Measurements from ENCODE around the gene TTBK1. TPM values are rescaled to one million over a fixed set of nuclear protein-coding genes. Genes with fewer than 3 reads are reported as not detected.

Gene TTBK1
- total and polyA plus RNA-seq, 2 donors (not counting 1 experiment from before 2014, with no cell fraction given), result under 0.01 TPM; not detected in 1

DNA sequence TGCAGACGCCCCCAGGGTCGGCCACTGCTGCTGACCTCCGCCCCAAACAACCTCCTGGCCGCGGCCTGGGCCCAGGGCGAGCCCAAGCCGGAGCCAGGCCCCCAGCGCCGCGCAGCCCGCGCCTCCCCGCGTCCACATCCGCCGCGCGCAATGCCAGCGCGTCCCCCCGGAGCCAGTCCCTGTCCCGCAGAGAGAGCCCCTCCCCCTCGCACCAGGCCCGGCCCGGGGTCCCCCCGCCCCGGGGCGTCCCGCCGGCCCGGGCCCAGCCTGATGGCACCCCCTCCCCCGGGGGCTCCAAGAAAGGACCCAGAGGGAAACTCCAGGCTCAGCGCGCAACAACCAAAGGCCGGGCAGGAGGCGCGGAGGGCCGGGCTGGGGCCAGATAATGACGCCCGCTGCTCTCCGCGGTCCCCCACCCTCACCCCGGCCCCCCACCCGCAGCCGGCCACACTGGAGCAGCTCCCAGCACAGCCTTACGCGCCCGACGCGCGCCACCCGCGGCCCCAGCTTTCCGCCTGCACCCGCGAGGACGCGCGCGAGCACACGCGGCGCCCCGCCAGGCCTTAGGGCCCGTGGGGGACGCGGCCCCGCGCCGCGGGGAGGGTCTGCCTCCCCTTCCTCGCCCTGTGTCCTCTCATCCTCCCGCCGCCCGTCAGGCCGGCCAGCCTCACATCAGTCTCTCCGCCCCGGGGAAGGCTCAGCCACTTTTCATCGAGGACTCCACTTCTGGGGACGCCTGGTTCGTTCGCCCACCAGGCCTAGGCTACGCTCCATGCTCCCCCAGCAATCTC, 41.9 kb downstream of the TTBK1 start:
- DNase-seq (ENCODE audit: low read depth in 2 of 2), result no peak
- Histone ChIP-seq H3K4me2 (ENCODE audit: extremely low read depth, insufficient read depth, low read length) (no peak overlapping the region), H3K9ac (ENCODE audit: insufficient read depth, low read length) (no peak overlapping the region), H3K79me2 (ENCODE audit: control insufficient read depth, insufficient read depth, low read length) (no peaks in the 10 kb centered on the region), H3K36me3 (ENCODE audit: control insufficient read depth, insufficient read depth, low read length) (no peaks in the 10 kb centered on the region), H3K4me1 (ENCODE audit: control insufficient read depth, extremely low read depth, insufficient read depth, low read length) (no peaks in the 10 kb centered on the region), H2AFZ (ENCODE audit: low read length) (no peak overlapping the region), H4K20me1 (ENCODE audit: control insufficient read depth, extremely low read depth, insufficient read depth, low read length) (no peaks in the 10 kb centered on the region), H3K4me3 (replicated peaks in 1 of 4; ENCODE audit: control extremely low read depth in 1 of 4, insufficient read depth in 1 of 4, low read depth in 3 of 4, low read length in 4 of 4) (no peak overlapping the region), H3K27ac (ENCODE audit: insufficient read depth, low read length) (no peak overlapping the region), H3K27me3 (ENCODE audit: control insufficient read depth, insufficient read depth, low read length) (peaks cover 6% of the 10 kb centered on the region), H3K9me3 (ENCODE audit: control insufficient read depth, insufficient read depth, low read depth, low read length) (no peaks in the 10 kb centered on the region)
- no peak for TF ChIP-seq CTCF (conservative IDR thresholded peaks at IDR 0.05 in 1 of 2, IDR thresholded peaks at IDR 0.05 in 1 of 2; ENCODE audit: low read depth in 1 of 2, low read length in 2 of 2)
- no peak for TF ChIP-seq EZH2 (IDR thresholded peaks at IDR 0.05; ENCODE audit: low read length, missing control alignments)

- Histone ChIP-seq H3K4me3 (replicated peaks in 1 of 4; ENCODE audit: control extremely low read depth in 1 of 4, insufficient read depth in 1 of 4, low read depth in 3 of 4, low read length in 4 of 4) (no peak overlapping the region), H3K4me1 (ENCODE audit: control insufficient read depth, extremely low read depth, insufficient read depth, low read length) (no peaks in the 10 kb centered on the region), H3K36me3 (ENCODE audit: control insufficient read depth, insufficient read depth, low read length) (no peaks in the 10 kb centered on the region), H3K27ac (ENCODE audit: insufficient read depth, low read length) (no peak overlapping the region), H2AFZ (ENCODE audit: low read length) (no peak overlapping the region), H3K9ac (ENCODE audit: insufficient read depth, low read length) (no peak overlapping the region), H3K9me3 (ENCODE audit: control insufficient read depth, insufficient read depth, low read depth, low read length) (no peaks in the 10 kb centered on the region), H3K4me2 (ENCODE audit: extremely low read depth, insufficient read depth, low read length) (no peak overlapping the region), H4K20me1 (ENCODE audit: control insufficient read depth, extremely low read depth, insufficient read depth, low read length) (no peaks in the 10 kb centered on the region), H3K79me2 (ENCODE audit: control insufficient read depth, insufficient read depth, low read length) (no peaks in the 10 kb centered on the region), H3K27me3 (ENCODE audit: control insufficient read depth, insufficient read depth, low read length) (peaks cover 7% of the 10 kb centered on the region)
- DNase-seq (ENCODE audit: low read depth in 2 of 2), result no peak
- TF ChIP-seq EZH2 (IDR thresholded peaks at IDR 0.05; ENCODE audit: low read length, missing control alignments) (no peak), CTCF (conservative IDR thresholded peaks at IDR 0.05 in 1 of 2, IDR thresholded peaks at IDR 0.05 in 1 of 2; ENCODE audit: low read depth in 1 of 2, low read length in 2 of 2) (no peak)
These were observed 42.6 kb downstream of the TTBK1 start for GRCh38 chr6:43285832-43286231.

- DNase-seq (ENCODE audit: low read depth in 2 of 2), result no peak
- no peaks in the 10 kb centered on the region for H4K20me1 ChIP-seq (ENCODE audit: control insufficient read depth, extremely low read depth, insufficient read depth, low read length)
- no peak overlapping the region for H3K4me3 ChIP-seq (replicated peaks in 1 of 4; ENCODE audit: control extremely low read depth in 1 of 4, insufficient read depth in 1 of 4, low read depth in 3 of 4, low read length in 4 of 4)
- no peak for TF ChIP-seq CTCF (conservative IDR thresholded peaks at IDR 0.05 in 1 of 2, IDR thresholded peaks at IDR 0.05 in 1 of 2; ENCODE audit: low read depth in 1 of 2, low read length in 2 of 2)
- H3K9ac ChIP-seq (ENCODE audit: insufficient read depth, low read length), result no peak overlapping the region
- no peak overlapping the region for H3K4me2 ChIP-seq (ENCODE audit: extremely low read depth, insufficient read depth, low read length)
- no peaks in the 10 kb centered on the region for H3K9me3 ChIP-seq (ENCODE audit: control insufficient read depth, insufficient read depth, low read depth, low read length)
- no peaks in the 10 kb centered on the region for H3K36me3 ChIP-seq (ENCODE audit: control insufficient read depth, insufficient read depth, low read length)
- peaks cover 8% of the 10 kb centered on the region for H3K27me3 ChIP-seq (ENCODE audit: control insufficient read depth, insufficient read depth, low read length)
- no peaks in the 10 kb centered on the region for H3K4me1 ChIP-seq (ENCODE audit: control insufficient read depth, extremely low read depth, insufficient read depth, low read length)
- no peak overlapping the region for H2AFZ ChIP-seq (ENCODE audit: low read length)
- no peaks in the 10 kb centered on the region for H3K79me2 ChIP-seq (ENCODE audit: control insufficient read depth, insufficient read depth, low read length)
- H3K27ac ChIP-seq (ENCODE audit: insufficient read depth, low read length), result no peak overlapping the region
These were observed 43.2 kb downstream of the TTBK1 start for GRCh38 chr6:43286456-43286979.

Data from fibroblast of lung (primary cell).